CD4-positive, alpha-beta T cell (primary cell): ENCODE data around the gene LEP. TPM values are rescaled to one million over a fixed set of nuclear protein-coding genes. Genes with fewer than 3 reads are reported as not detected.
"Not testable (repeated sequence)": the region's sequence is repeated elsewhere in the genome, so short reads cannot be mapped to it uniquely, and the experiment has no call there.

ENCODE experiments used
- ATAC-seq: fragments of 200-7000 bp; cut with Tn5 transposase; one replicate; pipeline ENCODE4 v1.10.0; 2022; ENCODE audit warnings: mild to moderate bottlenecking; ENCODE audit not compliant: poor library complexity
- CTCF ChIA-PET: fragments of 350-600 bp; sonication (Branson Sonifier 250); formaldehyde crosslinking; loops from one replicate; lab custom pipeline; 2021; ENCODE audit warnings: antibody characterized with exemption, inconsistent platforms; lab: Charles Lee
- POLR2A ChIA-PET: fragments of 350-600 bp; sonication (Branson Sonifier 250); formaldehyde crosslinking; loops from one replicate; lab custom pipeline; 2021; ENCODE audit warnings: antibody characterized with exemption, inconsistent platforms; lab: Charles Lee
- DNase-seq, 14 experiments: peaks; one replicate each; pipeline ENCODE4 v3.0.0-alpha.2; 2013 to 2020; ENCODE audit warnings: mixed read lengths in 2 of 14
- H3K27ac ChIP-seq, 2 donors: one replicate each; pipeline versions ENCODE4 v1.5.1 to v1.7.0; 2013; ENCODE audit warnings: low read length in 2 of 2, low read depth in 1 of 2, mild to moderate bottlenecking in 1 of 2
- H3K27me3 ChIP-seq, 2 experiments: 1 replicate in 1 of 2; 2 replicates in 1 of 2; pipeline versions ENCODE4 v1.6.1 to v1.7.0; 2013; ENCODE audit warnings: low read length in 2 of 2, control low read depth in 1 of 2, mild to moderate bottlenecking in 1 of 2, moderate library complexity in 1 of 2; ENCODE audit not compliant: insufficient read depth in 2 of 2, control insufficient read depth in 1 of 2
- H3K36me3 ChIP-seq: one replicate; pipeline ENCODE4 v1.6.1; 2013; ENCODE audit warnings: low read length, control low read depth; ENCODE audit not compliant: insufficient read depth
- H3K4me1 ChIP-seq: one replicate; pipeline ENCODE4 v1.6.1; 2013; ENCODE audit warnings: low read length, control low read depth; ENCODE audit not compliant: insufficient read depth
- H3K4me3 ChIP-seq: one replicate; pipeline ENCODE4 v1.5.1; 2013; ENCODE audit warnings: mild to moderate bottlenecking, low read length, moderate library complexity
- H3K9me3 ChIP-seq, 2 experiments: 1 replicate in 1 of 2; 2 replicates in 1 of 2; pipeline versions ENCODE4 v1.6.1 to v1.7.0; 2013; ENCODE audit warnings: low read length in 2 of 2, mild to moderate bottlenecking in 2 of 2, control low read depth in 1 of 2, moderate library complexity in 1 of 2; ENCODE audit not compliant: control insufficient read depth in 1 of 2, insufficient read depth in 1 of 2
- H3K27ac Mint-ChIP-seq: one replicate; pipeline ENCODE4 v1.8.0; 2020; ENCODE audit warnings: mixed read lengths
- H3K27me3 Mint-ChIP-seq: one replicate; pipeline ENCODE4 v1.8.0; 2021; ENCODE audit warnings: mixed read lengths
- H3K36me3 Mint-ChIP-seq: one replicate; pipeline ENCODE4 v1.8.0; 2021; ENCODE audit warnings: low read depth, mixed read lengths
- H3K4me1 Mint-ChIP-seq: one replicate; pipeline ENCODE4 v1.8.0; 2021; ENCODE audit warnings: low read depth, mixed read lengths
- H3K4me3 Mint-ChIP-seq: one replicate; pipeline ENCODE4 v1.8.0; 2020; ENCODE audit warnings: mild to moderate bottlenecking, mixed read lengths
- H3K9me3 Mint-ChIP-seq: one replicate; pipeline ENCODE4 v1.8.0; 2020; ENCODE audit warnings: mixed read lengths
- intact Hi-C, 2 experiments: fragments of 100-400 bp; cut with DNase I in 1 of 2; cut with micrococcal nuclease in 1 of 2; formaldehyde crosslinking; loops; one replicate each; pipeline versions ENCODE4 v1.15.1 to v1.9.0; 2023 to 2025; cut with DNase I, micrococcal nuclease
- total RNA-seq, 174 experiments: library from RNA in 2 of 174; stranded (reverse) in 2 of 174; gene quantifications; one replicate each; pipeline ENCODE4 v1.2.3 and lab custom pipeline; 2021 to 2026
- TF ChIP-seq, protein P1 (sequence below): fragments of 200-600 bp; IDR thresholded peaks from one replicate; pipeline ENCODE4 v1.8.0; 2022; ENCODE audit warnings: antibody characterized with exemption, mild to moderate bottlenecking

The LEP gene
- total RNA-seq, 2 experiments from 2014 or later = not detected

GRCh38 chr7:128281605-128282380 is 40.7 kb downstream of the LEP start:
- no peaks in the 10 kb centered on the region for H3K27me3 Mint-ChIP-seq
- H3K27me3 ChIP-seq = no peaks in the 10 kb centered on the region
- ChIA-PET CTCF (no interaction called here), POLR2A (no interaction called here)
- no peak overlapping the region for H3K4me3 Mint-ChIP-seq
- H3K4me1 ChIP-seq = no peaks in the 10 kb centered on the region
- intact Hi-C loops = no loop called here
- peaks cover 0 to 20% of the 10 kb centered on the region in 2 experiments for H3K9me3 ChIP-seq
- ATAC-seq (no peak), DNase-seq (no peak)
- peaks cover 40% of the 10 kb centered on the region for H3K36me3 Mint-ChIP-seq
- H3K27ac Mint-ChIP-seq = no peak overlapping the region
- TF ChIP-seq, protein P1, sequence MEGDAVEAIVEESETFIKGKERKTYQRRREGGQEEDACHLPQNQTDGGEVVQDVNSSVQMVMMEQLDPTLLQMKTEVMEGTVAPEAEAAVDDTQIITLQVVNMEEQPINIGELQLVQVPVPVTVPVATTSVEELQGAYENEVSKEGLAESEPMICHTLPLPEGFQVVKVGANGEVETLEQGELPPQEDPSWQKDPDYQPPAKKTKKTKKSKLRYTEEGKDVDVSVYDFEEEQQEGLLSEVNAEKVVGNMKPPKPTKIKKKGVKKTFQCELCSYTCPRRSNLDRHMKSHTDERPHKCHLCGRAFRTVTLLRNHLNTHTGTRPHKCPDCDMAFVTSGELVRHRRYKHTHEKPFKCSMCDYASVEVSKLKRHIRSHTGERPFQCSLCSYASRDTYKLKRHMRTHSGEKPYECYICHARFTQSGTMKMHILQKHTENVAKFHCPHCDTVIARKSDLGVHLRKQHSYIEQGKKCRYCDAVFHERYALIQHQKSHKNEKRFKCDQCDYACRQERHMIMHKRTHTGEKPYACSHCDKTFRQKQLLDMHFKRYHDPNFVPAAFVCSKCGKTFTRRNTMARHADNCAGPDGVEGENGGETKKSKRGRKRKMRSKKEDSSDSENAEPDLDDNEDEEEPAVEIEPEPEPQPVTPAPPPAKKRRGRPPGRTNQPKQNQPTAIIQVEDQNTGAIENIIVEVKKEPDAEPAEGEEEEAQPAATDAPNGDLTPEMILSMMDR = no peak
- H3K9me3 Mint-ChIP-seq = peaks cover 14% of the 10 kb centered on the region
- H3K36me3 ChIP-seq = no peaks in the 10 kb centered on the region
- no peaks in the 10 kb centered on the region for H3K4me1 Mint-ChIP-seq
- H3K4me3 ChIP-seq = no peak overlapping the region
- H3K27ac ChIP-seq = no peak overlapping the region

DNA sequence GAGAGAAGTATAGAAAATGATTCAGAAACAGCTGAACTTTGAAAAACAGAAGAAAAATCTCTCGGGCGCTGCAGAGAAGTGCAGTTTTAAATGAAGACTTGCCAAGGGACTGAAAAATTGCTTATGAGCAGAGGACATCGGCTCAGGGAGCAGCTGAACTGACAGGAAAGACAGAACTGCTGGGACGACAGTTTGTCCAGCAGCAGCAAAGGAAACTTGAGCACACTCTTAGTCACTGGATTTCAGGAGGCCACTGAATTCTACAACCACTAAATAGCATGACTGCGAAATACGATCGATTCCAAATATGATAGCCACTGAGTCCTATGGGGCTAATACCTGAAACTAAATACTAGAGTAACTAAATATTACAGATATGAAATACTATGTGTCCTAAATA is 43.0 kb downstream of the LEP start:
- Mint-ChIP-seq H3K9me3 (peaks cover 8% of the 10 kb centered on the region), H3K36me3 (peaks cover 48% of the 10 kb centered on the region), H3K27ac (no peak overlapping the region), H3K27me3 (no peaks in the 10 kb centered on the region), H3K4me1 (no peaks in the 10 kb centered on the region), H3K4me3 (no peak overlapping the region)
- no peak overlapping the region for H3K4me3 ChIP-seq
- intact Hi-C loops = no loop called here
- H3K27ac ChIP-seq = no peak overlapping the region
- H3K9me3 ChIP-seq = peaks cover 0 to 16% of the 10 kb centered on the region in 2 experiments
- ChIA-PET POLR2A (no interaction called here), CTCF (no interaction called here)
- no peak for ATAC-seq
- H3K4me1 ChIP-seq = no peaks in the 10 kb centered on the region
- H3K27me3 ChIP-seq = no peaks in the 10 kb centered on the region
- H3K36me3 ChIP-seq = no peaks in the 10 kb centered on the region
- TF ChIP-seq, protein P1 = no peak
- no peak for DNase-seq

DNA sequence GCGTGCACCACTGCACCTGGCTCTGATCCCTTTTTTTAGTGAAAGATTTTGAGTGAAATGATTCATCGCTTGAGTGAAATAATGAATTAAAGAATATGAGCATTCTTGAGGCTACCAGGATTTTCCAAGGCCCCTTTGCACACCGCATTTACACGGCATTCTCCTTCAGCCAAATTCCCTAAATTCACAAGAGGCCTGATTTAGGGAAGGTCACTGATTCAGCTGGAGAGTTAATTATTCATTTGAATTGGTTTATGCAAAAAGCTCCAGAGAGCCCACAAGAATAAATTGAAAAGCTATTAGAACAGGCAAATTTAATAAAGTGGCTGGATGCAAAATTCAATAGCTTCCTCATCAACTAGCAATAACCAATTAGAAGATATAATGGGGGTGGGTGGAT is 46.5 kb downstream of the LEP start:
- POLR2A ChIA-PET = no interaction called here
- Histone ChIP-seq H3K9me3 (peaks cover 0 to 4% of the 10 kb centered on the region in 2 experiments), H3K36me3 (no peaks in the 10 kb centered on the region), H3K4me3 (no peak overlapping the region), H3K4me1 (no peaks in the 10 kb centered on the region), H3K27me3 (no peaks in the 10 kb centered on the region), H3K27ac (no peak overlapping the region)
- Mint-ChIP-seq H3K4me1 (no peaks in the 10 kb centered on the region), H3K9me3 (no peaks in the 10 kb centered on the region), H3K27me3 (no peaks in the 10 kb centered on the region), H3K4me3 (no peak overlapping the region), H3K36me3 (peaks cover 45% of the 10 kb centered on the region), H3K27ac (no peak overlapping the region)
- DNase-seq (no peak), ATAC-seq (no peak)
- TF ChIP-seq, protein P1 = no peak
- CTCF ChIA-PET = no interaction called here
- intact Hi-C loops = no loop called here

GRCh38 chr7:128298004-128298403 is 56.9 kb downstream of the LEP start:
- intact Hi-C loops, H3K9me3 Mint-ChIP-seq, POLR2A ChIA-PET, H3K27me3 Mint-ChIP-seq, H3K36me3 ChIP-seq, H3K4me1 Mint-ChIP-seq, DNase-seq, H3K27me3 ChIP-seq, H3K27ac Mint-ChIP-seq, H3K4me3 Mint-ChIP-seq, H3K4me1 ChIP-seq, H3K27ac ChIP-seq, H3K9me3 ChIP-seq, CTCF ChIA-PET, H3K4me3 ChIP-seq, ATAC-seq: not testable (repeated sequence)
- peaks cover 33% of the 10 kb centered on the region for H3K36me3 Mint-ChIP-seq
